ENCODE results near the gene SLCO3A1. TPM values are rescaled to one million over a fixed set of nuclear protein-coding genes. Genes with fewer than 3 reads are reported as not detected.

The SLCO3A1 gene
- total RNA-seq, 1 experiment from 2014 or later = 5.1 TPM

GRCh38 chr15:92159906-92160841 is 306.7 kb downstream of the SLCO3A1 start:
- Histone ChIP-seq H3K4me3 (replicated peaks in 1 of 2; ENCODE audit: low read depth in 1 of 2, low read length in 2 of 2) (no peak overlapping the region), H3K9me3 (ENCODE audit: control insufficient read depth in 1 of 2, insufficient read depth in 1 of 2, low read depth in 1 of 2, low read length in 2 of 2) (no peaks in the 10 kb centered on the region), H3K4me2 (ENCODE audit: low read length) (no peak overlapping the region), H3K9me2 (ENCODE audit: insufficient read depth) (no peaks in the 10 kb centered on the region), H3K36me3 (ENCODE audit: control insufficient read depth in 1 of 2, insufficient read depth in 2 of 2, low read length in 2 of 2) (no peaks in the 10 kb centered on the region), H3K4me1 (ENCODE audit: control insufficient read depth in 1 of 2, insufficient read depth in 2 of 2, low read length in 2 of 2) (peaks cover 11 to 21% of the 10 kb centered on the region in 2 experiments), H3K79me2 (ENCODE audit: insufficient read depth, low read length) (no peaks in the 10 kb centered on the region), H3K27ac (ENCODE audit: low read depth, low read length) (no peak overlapping the region), H3K27me3 (ENCODE audit: insufficient read depth, low read length) (no peaks in the 10 kb centered on the region), H3K9ac (ENCODE audit: low read length) (no peak overlapping the region), H4K20me1 (ENCODE audit: insufficient read depth) (no peaks in the 10 kb centered on the region), H2AFZ (ENCODE audit: low read depth, low read length, poor library complexity, severe bottlenecking) (no peak overlapping the region)
- CTCF ChIA-PET = no interaction called here
- intact Hi-C loops (cut with micrococcal nuclease) = no loop called here
- TF ChIP-seq EZH2 (IDR thresholded peaks at IDR 0.05) = no peak
- TF ChIP-seq SP1 (IDR thresholded peaks at IDR 0.05; ENCODE audit: low read depth) = no peak
- TF ChIP-seq SIN3A (IDR thresholded peaks at IDR 0.05; ENCODE audit: low read depth) = no peak
- no peak for TF ChIP-seq ZBTB33 (IDR thresholded peaks at IDR 0.05; ENCODE audit: extremely low read depth, insufficient replicate concordance, low read length)
- TF ChIP-seq JUND (IDR thresholded peaks at IDR 0.05) = no peak
- no peak for TF ChIP-seq RAD21 (IDR thresholded peaks at IDR 0.05; ENCODE audit: low read depth)
- no peak for TF ChIP-seq MAX (IDR thresholded peaks at IDR 0.05)
- RAD21 ChIA-PET (ENCODE audit: low non-redundant PET in 1 of 2, low total read pairs in 2 of 2, uncharacterized antibody in 2 of 2, unreplicated experiment in 2 of 2) = no interaction called here
- BruUV-seq (replicated peaks) = no TSS peak
- ATAC-seq (no peak), DNase-seq (ENCODE audit: low read depth, low spot score) (no peak)
- POLR2A ChIA-PET = no interaction called here

Measured in HCT116 (cell line).